Left kidney (tissue), 2 donors: ENCODE results near the gene GRWD1. TPM values are rescaled to one million over a fixed set of nuclear protein-coding genes. Genes with fewer than 3 reads are reported as not detected.

ENCODE experiments used
- DNase-seq: peaks from one replicate; pipeline ENCODE4 v3.0.0-alpha.2; 2013
- polyA plus RNA-seq: library from polyadenylated mRNA; unstranded; fragments of 120-200 nt; gene quantifications from one replicate; pipeline ENCODE4 v1.2.1, GENCODE V29; 2013; ENCODE audit not compliant: insufficient read length

The GRWD1 gene
- polyA plus RNA-seq, 1 donor, result 22.2 TPM

DNA sequence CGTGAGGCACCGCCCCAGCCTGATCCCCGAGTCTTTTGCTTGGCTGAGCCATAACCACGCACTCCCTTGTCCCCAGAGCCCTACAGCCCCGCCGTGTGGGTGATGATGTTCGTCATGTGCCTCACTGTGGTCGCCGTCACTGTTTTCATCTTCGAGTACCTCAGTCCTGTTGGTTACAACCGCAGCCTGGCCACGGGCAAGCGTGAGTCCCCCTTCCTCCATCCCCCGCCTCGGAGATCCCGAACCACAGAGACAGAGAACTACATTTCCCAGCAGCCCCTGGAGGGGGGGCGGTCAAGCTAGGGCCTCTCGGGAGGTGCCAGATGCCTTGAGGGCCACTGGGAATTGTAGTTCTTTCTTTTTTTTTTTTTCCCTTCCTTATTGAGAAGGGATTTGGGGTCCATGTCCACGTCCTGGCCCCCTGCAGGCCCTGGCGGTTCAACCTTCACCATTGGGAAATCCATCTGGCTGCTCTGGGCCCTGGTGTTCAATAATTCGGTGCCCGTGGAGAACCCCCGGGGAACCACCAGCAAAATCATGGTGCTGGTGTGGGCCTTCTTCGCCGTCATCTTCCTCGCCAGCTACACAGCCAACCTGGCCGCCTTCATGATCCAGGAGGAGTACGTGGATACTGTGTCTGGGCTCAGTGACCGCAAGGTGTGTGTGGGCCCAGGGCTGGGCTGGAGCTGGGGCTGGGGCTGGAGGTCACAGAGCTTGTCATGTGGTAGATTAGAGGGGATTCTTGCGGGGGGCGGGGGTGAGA is 26.4 kb upstream of the GRWD1 start:
- no peak for DNase-seq

DNA sequence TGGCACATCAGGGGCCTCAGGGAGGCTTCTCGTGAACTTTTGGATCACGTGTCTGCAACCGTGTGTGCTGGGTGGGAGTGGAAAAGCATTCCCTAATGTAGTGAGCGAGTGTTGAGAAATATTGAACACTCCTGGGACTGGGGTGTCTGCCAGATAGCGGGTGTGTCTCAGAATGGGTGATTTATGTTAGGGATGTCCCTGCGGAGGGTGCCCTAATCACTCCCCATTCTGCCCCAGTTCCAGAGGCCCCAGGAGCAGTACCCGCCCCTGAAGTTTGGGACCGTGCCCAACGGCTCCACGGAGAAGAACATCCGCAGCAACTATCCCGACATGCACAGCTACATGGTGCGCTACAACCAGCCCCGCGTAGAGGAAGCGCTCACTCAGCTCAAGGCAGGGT is 24.2 kb upstream of the GRWD1 start:
- DNase-seq, result no peak

DNA sequence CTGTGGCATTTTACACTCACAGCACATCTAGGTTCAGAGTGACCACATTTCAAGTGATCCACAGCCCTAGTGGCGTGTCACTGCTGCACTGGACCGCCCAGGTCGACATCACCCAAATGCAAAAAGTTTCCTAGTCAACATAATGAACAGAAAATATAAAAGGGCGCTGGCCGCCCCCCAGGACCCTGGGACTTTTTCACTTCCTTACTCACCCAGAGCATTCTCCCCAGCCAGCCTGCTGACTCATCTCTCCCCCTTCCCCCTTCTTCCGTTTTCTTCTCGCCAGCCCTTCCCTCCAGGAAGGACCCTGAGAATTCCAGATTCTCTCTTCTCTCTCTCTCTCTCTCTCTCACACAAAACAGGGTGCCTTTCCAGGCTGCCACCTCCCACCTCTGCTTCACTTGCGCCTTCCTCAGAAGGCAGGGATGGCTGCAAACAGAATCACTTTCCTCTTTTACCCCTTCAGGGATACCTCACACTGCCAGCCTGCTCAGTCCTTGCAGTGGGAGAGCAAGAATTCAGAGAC is 21.0 kb upstream of the GRWD1 start:
- no peak for DNase-seq

DNA sequence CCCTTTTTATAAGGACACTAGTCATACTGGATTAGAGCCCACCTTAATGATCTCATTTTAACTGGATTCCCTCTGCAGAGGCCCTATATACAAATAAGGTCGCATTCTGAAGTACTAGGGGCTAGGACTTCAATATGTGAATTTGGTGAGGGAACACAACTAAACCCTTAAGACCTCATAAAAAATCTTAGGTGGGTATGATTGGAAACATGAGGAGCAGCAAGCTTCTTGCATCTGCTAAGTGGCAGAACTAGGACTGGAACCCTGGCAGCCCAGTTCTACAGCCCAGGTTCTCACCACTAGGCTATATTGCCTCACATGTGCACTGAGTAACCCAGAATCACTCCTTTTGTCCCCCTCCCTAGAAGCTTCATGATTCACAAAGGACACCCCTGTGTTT is 17.1 kb upstream of the GRWD1 start:
- no peak for DNase-seq

DNA sequence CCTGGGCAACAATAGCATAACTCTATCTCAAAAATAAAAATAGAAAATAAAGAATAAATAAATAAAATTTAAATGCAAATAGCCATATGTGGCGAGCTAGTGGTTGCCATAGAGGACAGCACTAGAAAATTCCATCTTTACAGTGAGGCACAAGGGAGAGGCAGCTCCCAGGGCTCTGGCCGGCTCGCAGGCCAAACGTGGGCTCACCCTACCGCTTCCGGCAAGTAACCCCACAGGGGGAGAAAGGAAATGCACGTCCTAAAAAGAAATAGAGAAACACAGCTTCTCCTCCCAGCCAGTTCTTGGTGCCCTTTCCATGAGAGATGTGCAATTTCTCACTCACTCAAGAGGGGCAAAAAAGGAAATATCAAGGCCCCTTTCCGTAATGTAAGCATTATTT is 12.4 kb upstream of the GRWD1 start:
- DNase-seq, result no peak

DNA sequence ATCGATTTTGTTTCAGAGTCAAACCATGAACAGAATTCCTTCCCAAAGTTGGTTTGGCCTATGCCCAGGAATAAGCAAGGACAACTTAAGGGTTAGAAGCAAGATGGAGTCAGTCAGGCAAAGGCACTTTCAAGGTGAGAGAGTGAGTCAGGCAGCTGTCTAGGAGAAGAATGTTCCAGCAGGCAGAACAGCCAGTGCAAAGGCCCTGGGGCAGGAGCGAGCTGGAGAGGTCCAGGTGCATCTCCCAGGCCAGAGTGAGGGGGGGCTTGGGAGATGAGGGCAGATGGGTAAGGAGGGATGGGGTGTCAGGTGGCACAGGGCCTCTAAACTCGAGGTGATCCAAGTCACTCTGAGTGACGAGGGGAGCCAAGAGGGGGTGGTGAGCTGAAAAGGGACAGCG is 9.2 kb upstream of the GRWD1 start:
- DNase-seq, result no peak

DNA sequence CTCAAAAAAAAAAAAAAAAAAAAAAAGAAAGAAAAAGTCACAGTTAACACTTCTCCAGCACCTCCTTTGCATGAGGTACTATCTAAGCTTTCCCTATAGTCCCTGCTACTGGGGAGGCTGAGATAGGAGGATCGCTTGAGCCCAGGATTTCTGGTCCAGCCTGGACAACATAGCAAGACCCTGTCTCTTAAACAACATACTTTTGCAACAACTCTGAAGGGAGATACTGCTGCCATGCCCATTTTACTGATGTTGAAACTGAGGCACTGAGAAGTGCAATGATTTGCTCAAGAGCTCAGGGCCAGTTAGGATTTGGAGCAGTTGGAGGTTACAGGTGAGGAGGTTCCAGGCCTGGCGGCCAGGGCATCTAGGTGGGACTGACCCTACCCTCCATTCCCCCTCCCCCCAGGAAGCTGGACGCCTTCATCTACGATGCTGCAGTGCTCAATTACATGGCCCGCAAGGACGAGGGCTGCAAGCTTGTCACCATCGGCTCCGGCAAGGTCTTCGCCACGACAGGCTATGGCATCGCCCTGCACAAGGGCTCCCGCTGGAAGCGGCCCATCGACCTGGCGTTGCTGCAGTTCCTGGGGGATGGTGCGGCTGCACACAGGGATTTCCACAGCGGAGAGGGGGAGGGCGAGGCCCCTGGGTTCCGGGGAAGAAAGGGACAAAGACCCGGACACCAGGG is 4.3 kb upstream of the GRWD1 start:
- DNase-seq, result no peak

DNA sequence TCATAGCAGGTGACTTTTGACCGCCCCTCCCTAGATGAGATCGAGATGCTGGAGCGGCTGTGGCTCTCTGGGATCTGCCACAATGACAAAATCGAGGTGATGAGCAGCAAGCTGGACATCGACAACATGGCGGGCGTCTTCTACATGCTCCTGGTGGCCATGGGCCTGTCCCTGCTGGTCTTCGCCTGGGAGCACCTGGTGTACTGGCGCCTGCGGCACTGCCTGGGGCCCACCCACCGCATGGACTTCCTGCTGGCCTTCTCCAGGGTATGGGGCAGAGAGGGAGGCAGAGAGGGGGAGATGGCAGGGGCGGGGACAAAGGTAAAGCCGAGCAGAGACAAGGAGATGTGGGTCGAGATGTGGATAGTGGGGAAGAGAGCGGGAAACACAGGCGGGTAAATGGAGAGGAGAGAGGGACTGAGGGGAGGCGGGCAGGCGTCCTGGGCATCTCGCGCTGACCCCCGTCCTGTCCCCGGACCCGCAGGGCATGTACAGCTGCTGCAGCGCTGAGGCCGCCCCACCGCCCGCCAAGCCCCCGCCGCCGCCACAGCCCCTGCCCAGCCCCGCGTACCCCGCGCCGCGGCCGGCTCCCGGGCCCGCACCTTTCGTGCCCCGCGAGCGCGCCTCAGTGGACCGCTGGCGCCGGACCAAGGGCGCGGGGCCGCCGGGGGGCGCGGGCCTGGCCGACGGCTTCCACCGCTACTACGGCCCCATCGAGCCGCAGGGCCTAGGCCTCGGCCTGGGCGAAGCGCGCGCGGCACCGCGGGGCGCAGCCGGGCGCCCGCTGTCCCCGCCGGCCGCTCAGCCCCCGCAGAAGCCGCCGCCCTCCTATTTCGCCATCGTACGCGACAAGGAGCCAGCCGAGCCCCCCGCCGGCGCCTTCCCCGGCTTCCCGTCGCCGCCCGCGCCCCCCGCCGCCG is 3.4 kb upstream of the GRWD1 start:
- no peak for DNase-seq

DNA sequence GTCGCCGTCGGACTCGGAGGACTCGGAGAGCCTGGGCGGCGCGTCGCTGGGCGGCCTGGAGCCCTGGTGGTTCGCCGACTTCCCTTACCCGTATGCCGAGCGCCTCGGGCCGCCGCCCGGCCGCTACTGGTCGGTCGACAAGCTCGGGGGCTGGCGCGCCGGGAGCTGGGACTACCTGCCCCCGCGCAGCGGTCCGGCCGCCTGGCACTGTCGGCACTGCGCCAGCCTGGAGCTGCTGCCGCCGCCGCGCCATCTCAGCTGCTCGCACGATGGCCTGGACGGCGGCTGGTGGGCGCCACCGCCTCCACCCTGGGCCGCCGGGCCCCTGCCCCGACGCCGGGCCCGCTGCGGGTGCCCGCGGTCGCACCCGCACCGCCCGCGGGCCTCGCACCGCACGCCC is 2.5 kb upstream of the GRWD1 start:
- DNase-seq, result no peak

DNA sequence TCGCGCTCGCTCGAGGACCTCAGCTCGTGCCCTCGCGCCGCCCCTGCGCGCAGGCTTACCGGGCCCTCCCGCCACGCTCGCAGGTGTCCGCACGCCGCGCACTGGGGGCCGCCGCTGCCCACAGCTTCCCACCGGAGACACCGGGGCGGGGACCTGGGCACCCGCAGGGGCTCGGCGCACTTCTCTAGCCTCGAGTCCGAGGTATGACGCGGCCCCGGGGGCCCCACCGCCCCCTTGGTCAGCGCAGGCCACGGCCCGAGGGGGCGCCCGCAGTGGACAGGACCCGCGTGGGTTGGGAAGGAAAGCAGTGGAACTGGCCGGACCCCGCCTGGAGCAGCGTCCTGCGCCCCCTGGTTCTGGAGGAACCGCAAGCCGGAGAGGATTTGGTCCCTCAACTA is 2.1 kb upstream of the GRWD1 start:
- DNase-seq, result no peak

DNA sequence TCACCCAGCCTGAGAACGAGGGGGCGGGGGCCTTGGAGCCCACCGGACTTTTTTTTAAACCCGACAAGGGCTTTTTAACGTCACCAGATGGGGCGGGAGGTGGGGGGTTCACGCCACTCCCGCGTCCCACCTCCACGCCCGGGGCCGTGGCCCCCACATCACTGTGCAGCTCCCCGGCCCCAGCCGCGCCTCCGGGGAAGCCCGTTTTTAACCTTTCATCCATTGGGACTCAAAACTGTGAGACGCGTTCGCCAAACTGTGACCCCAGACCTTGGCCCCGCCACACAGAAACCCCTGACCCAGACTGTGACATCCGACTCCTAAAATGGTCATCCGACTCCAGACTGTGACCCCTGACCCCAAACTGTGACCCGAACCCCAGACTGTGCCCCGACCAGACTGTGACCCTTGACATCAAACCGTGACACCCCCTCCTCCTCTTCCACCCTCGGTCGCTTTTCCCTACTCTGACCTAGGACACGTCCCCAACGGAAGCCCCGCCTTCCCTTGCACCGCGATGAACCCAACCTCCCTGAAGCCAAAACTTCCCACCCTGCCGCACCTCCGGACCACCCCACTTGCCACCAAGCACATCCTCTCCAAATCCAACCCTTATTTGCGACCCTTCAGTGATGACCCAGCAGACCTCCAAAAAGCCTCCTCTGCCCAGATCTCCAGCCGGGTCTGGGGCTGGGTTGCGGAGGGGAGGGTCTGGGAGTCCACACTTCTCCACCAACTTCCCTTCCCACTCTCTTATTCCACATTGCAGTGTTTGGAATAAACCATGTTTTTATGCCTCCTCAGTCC is 1.5 kb upstream of the GRWD1 start:
- no peak for DNase-seq

DNA sequence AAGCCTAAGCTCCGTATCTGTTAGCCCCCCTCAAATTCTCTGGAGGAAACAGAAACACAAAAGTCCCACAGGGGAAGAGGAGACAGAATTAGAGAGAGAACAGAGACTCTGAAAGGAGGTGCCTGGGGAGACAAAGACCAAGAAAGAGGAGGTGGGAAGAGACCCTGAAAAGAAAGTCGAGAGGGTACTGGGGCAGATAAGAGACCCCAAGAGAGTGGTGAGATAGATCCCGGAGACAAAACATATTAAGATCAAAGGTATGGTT is 915 bp upstream of the GRWD1 start:
- no peak for DNase-seq

DNA sequence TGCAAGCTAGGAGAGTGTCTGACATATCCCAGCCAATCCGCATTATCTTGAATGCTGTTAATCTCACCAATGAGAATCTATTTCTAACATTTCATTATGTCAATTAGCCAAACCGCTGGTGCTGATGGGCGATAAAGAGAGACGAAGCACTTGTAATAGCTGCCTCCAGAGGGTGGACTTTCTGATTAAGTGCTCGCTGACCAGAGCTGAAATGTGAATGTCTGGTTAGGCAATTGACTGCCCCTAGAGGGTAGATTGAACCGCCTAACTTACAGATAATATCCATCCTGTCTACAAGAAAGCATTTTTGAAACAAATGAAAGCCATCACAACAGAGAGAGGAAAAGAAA is 552 bp upstream of the GRWD1 start:
- DNase-seq, result no peak

DNA sequence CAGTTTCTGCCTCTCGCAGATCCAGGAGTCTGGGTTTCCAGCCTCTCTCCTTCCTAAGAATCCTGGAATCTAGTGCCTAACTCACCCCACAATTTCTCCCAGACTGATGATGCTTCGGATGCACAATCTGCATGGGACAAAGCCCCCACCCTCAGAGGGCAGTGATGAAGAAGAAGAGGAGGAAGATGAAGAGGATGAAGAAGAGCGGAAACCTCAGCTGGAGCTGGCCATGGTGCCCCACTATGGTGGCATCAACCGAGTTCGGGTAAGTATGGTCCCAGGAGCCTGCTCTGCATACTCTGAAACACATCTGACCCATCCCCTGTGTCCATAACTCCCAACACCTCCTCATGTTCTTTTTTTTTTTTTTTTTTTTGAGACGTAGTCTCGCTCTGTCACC is 796 bp downstream of the GRWD1 start:
- no peak for DNase-seq

DNA sequence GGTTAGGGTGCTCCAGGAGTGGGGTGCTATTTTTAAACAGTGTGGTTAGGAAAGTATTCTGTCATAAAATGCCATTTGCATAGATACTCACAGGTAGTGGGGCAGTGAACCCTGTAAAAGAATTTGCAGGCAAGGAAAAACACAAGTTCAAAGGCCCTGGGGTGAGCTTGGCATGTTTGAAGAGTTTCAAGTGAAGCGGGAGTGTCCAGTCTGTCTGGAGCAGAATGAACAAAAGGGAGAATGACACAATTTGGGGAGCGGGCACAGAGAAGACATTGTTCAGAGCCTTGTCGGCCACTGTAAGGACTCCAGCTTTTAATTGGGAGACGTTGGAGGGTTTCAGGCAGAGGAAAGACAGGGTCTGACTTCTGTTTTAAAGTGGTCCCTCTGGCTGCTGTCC is 2.8 kb downstream of the GRWD1 start:
- DNase-seq, result no peak

DNA sequence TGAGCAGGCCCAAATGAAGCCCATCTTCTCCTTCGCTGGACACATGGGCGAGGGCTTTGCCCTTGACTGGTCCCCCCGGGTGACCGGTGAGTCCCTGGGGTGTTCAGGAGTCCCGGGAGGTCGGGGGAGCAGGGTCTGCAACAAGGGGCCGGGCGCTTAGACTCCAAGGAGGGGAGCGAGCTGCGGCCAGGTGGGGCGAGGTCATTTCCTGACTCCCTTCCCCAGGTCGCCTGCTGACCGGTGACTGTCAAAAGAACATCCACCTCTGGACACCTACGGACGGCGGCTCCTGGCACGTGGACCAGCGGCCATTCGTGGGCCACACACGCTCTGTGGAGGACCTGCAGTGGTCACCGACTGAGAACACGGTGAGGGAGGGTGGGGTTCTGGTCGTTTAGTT is 4.7 kb downstream of the GRWD1 start:
- DNase-seq, result no peak

DNA sequence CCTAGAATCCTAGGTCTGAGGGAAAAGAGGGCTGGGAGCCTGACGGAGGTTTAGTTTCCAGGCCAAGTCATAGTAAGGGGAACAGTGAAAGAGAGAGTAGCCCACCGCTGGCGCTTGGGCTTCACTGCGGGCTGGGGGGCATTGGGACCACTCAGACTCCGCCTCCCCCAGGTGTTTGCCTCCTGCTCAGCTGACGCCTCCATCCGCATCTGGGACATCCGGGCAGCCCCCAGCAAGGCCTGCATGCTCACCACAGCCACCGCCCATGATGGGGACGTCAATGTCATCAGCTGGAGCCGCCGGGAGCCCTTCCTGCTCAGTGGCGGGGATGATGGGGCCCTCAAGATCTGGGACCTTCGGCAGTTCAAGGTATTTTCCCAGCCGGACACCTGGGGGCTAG is 5.1 kb downstream of the GRWD1 start:
- no peak for DNase-seq

DNA sequence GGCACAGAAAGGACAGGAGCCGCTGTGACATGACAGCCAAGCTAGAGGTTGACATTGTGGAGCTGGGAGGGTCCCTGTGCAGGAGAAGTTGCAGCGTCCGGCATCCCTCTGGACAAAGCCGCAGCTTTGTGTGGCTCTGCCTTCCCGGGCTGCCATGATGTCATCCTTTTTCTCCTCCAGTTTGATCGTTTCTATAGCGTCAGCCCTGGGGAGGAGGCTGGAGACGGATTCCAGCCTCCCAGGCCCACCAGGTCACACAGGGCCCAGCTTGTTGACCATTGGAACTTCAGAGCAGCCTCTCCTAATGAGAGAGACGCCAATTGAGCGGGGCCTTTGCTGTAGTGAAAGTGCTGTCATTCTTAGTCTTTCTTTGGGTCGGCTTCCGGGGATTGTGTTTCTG is 5.8 kb downstream of the GRWD1 start:
- no peak for DNase-seq

DNA sequence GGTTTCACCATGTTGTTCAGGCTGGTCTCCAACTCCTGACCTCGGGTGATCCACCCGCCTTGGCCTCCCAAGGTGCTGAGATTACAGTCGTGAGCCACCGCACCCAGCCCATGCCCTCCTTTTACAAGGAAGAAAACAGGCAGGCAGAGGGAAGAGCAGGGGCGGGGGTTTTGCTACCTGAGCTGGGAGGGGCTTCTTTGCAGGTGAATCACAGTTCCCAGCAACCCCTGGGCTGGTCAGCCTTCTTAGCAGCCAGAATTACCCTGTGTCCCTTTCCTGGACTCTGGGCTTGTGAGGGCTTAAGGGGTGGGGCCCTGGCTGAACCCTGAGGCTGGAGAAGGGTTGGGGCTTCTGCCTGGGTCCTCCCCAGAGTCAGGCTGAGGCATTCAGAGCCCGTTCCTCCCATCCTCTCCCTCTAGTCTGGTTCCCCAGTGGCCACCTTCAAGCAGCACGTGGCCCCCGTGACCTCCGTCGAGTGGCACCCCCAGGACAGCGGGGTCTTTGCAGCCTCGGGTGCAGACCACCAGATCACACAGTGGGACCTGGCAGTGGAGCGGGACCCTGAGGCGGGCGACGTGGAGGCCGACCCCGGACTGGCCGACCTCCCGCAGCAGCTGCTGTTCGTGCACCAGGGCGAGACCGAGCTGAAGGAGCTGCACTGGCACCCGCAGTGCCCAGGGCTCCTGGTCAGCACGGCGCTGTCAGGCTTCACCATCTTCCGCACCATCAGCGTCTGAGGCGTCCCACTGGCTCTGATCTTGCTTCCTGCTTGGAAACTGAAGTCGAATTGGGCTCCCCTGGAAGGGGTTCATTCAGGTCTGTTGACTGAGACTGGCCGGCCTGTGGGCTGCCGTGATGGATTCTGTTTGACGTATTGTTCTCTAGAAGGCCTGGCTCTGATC is 6.8 kb downstream of the GRWD1 start:
- DNase-seq, result no peak

DNA sequence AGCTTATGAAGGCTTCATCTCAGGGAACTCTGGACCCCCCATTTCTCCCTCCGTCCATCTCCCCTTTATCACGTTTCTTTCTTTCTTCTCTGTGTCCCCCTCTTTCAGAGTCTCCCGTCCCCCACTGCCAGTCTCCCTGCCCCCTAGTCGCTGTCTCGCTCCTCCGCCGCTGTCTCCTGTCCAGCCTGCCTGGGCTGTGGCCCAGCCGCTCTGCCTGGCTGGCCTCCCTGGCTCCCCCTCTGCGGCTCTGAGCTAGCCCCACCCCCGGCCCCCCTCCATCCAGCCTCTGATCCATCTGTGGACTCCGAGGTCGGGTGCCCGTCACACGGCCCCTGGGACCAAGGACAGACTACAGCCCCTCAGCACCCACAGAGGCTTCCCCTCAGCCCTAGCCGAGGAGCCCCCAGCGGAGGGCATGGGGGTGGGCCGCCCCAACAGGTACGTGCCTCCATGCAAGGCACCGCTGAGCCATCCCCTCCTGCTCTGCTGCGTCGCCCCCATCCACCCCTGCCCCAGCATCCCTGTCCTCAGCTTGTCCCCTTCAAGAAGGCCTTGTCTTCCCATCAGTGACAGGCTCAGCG is 8.5 kb downstream of the GRWD1 start:
- no peak for DNase-seq
